Measurements from ENCODE around the gene SF3B2.

DNA sequence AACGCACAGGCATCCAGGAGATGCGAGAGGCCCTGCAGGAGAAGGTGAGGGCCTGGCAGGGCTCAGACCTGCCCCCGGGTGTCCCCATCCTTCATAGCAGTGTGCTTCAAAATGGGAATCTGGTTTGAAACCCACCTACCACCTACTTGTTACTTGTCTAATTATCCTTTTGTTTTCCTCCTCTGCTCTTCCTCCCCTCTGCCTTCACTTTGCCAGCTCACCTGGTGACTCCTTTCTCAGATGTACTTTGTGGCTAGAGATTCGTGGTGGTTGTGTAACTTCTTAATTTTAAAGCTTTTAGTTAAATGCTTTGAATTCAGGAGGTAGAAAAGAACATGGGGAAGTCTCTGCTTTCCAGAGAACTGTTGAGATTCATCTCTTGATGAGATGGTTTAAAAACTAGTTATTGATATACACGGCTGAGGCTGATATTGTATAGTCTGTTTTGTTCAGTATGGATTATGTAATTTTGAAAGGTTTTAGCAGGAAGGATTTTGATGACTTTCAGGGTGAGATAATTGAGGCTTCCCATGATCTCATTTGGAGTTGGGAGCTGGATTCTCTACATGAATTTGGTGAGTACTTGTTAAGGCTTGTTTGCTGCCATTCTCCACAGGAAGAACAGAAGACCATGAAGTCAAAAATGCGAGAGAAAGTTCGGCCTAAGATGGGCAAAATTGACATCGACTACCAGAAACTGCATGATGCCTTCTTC is 8.0 kb downstream of the SF3B2 start:
- TF ChIP-seq EZH2 (IDR thresholded peaks at IDR 0.05), result no peak
- no peak for TF ChIP-seq POLR2AphosphoS5 (IDR thresholded peaks at IDR 0.05; ENCODE audit: borderline replicate concordance, low read depth, low read length)

All from SK-N-MC (cell line).